Esophagus mucosa (tissue), 1 donor: Measurements from ENCODE around the gene GPC5. TPM values are rescaled to one million over a fixed set of nuclear protein-coding genes. Genes with fewer than 3 reads are reported as not detected.
"Not testable (repeated sequence)": the region's sequence is repeated elsewhere in the genome, so short reads cannot be mapped to it uniquely, and the experiment has no call there.

ENCODE experiments used
- ATAC-seq: fragments of 200-7000 bp; cut with Tn5 transposase; one replicate; pipeline ENCODE4 v1.9.1; 2020
- total RNA-seq: library from RNA; stranded (reverse); gene quantifications from one replicate; pipeline ENCODE4 v1.2.4, GENCODE V29; 2023
- donor health status: DM: yes; HTN: yes; CAD: no.

Gene GPC5
- total RNA-seq, 1 donor from 2014 or later, result not detected

DNA sequence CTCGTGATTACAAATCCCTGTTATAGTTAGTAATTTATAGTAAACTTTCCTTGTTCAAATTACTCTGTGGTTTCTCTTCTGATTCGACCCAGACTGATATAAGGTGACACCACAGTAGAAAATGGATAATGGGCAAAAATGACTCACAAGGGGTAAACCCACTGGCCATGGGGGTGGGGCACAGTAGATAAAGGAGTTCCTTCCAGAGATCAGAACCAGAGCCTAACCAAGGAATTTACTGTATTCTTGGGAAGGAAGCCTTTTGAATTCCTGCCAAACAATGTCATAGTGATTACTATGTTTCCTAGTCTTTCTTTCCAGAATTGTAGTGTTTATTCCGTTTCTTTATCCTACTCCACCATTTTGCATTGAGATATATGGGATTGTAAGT is 29.0 kb upstream of the GPC5 start:
- no peak for ATAC-seq

DNA sequence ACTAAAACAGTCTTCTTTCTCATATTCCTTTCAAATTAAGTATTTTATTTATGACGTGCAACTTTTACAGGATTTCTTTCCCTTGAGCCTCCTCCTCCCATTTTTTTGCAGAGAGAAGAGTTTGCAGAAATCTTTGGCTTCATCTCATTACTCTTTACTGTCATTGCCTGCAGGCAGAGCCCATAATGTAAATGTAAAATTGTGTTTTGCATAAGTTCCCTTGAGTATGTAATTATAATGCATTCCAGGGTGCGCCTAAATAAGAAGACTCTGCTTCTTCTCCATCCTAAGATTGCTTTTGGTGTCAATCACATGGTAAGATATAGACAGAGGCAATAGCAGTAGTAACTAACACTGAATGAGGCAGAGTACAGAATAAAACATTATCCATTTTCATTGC is 27.9 kb upstream of the GPC5 start:
- ATAC-seq, result no peak

DNA sequence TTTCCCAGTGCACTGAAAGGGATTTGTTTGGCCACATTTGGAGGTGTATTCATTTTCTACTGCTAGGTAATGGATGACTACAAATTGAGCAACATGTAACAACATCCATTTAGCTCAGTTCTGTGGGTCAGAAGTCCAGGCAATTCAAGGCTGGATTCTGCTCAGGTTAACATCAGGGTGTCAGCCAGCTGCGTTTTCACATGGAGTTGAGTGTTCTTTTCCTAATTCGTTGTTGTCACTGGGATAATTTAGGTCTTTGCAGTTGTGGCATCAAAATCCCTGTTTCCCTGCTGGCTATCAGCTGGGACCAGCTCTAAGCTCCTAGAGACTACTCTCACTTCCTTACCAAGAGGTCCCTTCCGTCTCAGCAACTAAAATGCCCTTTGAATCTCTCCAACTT is 25.5 kb upstream of the GPC5 start:
- ATAC-seq, result no peak

GRCh38 chr13:91375116-91375729 is 23.2 kb upstream of the GPC5 start:
- ATAC-seq, result peak; percentile 55

- ATAC-seq, result no peak
Measured at GRCh38 chr13:91381371-91381770, 17.1 kb upstream of the GPC5 start.

- ATAC-seq, result no peak
Measured at GRCh38 chr13:91383836-91384235, 14.6 kb upstream of the GPC5 start.

- ATAC-seq, result no peak
Measured at GRCh38 chr13:91384896-91385295, 13.5 kb upstream of the GPC5 start.

DNA sequence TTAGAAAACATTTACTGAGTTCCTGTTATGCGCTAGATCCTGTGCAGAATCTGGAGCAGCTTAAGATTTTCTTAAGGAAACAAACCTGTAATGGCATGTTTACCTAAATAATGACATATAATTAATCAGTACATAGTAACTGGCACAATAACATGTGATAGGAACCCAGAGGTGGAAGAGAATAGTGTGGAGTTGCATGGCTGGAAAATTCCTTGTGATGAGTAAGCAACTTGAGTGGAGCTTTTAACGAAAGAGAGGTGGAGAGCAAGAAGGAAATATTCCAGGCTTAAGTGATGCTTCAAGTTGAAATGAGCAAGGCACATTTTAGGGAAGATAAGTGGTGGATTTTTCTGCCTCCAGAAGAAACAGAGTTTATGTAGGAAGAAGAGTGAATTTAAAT is 9.2 kb upstream of the GPC5 start:
- ATAC-seq, result no peak

DNA sequence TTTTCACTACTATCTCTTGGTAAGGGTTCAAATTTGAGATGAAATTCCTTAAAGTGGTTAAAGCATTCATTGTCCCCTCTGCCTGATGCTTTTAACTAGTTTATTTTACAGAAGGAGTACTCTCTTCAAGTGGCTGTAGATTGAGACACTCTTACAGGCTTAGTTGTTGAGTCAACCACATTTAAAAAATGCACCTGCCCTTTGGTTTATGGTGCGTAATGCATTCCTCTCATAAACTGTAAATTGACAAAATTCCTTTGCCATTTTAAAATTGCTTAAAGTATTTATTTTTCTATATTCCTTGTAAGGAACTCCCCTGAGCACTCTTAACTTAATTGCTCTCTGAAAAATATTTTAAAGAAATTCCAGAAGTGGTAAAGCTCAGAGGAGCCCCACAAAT is 826 bp upstream of the GPC5 start:
- ATAC-seq, result no peak

- peak; percentile 7 for ATAC-seq
Measured at GRCh38 chr13:91399189-91400062, 1.0 kb downstream of the GPC5 start.

DNA sequence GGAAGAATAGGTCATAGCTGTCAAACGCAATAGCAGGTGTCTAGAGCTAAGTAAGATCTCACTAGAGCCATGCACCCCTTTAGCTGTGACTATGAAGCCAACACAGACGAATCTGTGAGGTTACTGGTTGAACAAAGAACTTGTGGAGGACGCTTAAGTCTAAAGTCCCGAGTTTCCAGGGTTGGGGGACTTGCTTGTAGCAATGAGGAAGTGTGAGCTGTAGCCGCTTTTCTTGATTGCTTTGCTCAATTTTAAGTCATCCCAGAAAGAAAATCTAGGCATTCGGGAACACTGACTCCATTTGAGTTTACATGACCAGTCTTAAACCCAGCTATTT is 1.6 kb downstream of the GPC5 start:
- no peak for ATAC-seq

DNA sequence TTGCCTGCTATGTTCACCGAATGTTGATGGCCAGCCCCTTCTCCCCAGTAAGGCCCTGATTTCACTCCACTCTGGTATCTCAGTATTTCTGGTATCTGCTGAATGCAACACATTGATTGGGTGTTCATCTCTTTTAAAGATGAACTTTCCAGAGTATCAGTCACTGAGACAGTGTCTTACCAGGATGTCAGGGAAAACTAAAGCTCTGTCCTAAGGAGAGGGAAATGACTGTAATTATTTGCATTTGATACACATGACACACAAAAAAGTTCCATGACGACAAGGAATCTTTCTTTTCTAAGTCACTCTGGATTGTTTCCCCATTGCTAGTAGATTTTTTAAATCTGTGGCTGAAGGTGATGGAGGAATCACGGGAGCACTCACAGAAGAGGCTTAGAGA is 2.2 kb downstream of the GPC5 start:
- no peak for ATAC-seq

GRCh38 chr13:91401920-91402319 is 3.5 kb downstream of the GPC5 start:
- ATAC-seq, result no peak

- no peak for ATAC-seq
Measured at GRCh38 chr13:91405240-91405639, 6.8 kb downstream of the GPC5 start.

- no peak for ATAC-seq
Measured at GRCh38 chr13:91406619-91407018, 8.2 kb downstream of the GPC5 start.

- no peak for ATAC-seq
Measured at GRCh38 chr13:91408971-91409370, 10.6 kb downstream of the GPC5 start.

- not testable (repeated sequence) for ATAC-seq
Measured at GRCh38 chr13:91416579-91416978, 18.2 kb downstream of the GPC5 start.

DNA sequence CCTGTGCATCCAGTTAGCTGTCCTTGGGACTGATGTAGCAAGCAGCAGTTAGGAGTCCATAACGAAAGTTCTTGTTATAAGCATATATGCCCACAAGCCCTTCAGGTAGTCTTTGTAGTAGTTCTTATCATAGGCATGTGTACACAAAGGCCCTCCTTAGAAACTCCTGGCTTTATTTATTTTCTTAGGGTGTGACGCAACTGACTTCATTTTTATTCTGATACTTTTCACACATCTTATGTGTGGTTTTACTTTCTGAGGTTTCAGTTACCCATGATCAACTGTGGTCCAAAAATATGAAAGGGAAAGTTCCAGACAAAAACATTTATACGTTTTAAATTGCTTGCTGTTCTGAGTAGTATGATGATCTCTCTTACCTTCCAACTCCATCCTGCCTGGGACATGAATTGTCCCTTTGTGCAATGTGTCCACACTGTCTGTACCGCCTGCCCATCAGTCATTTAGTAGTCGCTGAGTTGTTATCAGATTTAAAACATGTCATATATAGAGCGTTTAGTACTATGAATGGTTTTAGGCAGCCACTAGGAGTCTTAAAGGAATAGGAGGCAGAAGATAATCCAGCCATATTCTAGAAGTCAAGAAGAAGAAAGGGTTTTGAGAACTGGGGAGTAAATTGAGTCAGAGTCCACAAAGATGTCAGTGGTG is 19.4 kb downstream of the GPC5 start:
- ATAC-seq, result no peak

- ATAC-seq, result no peak
Measured at GRCh38 chr13:91426913-91427312, 28.5 kb downstream of the GPC5 start.

GRCh38 chr13:91438674-91439073 is 40.3 kb downstream of the GPC5 start:
- not testable (repeated sequence) for ATAC-seq

DNA sequence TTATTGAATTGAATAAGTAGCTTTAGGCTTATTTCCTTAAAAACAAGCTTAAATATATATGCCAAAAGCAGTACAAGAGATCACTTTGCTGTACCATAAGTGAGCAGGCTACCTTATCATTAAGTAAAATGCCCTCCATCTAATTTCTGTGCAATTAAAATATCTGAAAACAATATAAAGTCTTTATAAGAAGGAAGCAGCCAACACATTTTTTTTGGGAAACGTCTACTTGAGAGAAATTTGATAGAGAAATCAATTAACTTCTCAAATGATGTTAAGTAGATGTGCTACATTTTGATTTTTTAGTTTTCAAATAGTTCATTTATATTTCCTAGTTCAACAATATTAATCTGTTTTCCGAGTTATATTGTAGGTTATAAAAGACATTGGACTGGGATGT is 52.5 kb downstream of the GPC5 start:
- no peak for ATAC-seq

GRCh38 chr13:91454666-91455065 is 56.2 kb downstream of the GPC5 start:
- no peak for ATAC-seq

GRCh38 chr13:91456837-91457236 is 58.4 kb downstream of the GPC5 start:
- ATAC-seq, result no peak

DNA sequence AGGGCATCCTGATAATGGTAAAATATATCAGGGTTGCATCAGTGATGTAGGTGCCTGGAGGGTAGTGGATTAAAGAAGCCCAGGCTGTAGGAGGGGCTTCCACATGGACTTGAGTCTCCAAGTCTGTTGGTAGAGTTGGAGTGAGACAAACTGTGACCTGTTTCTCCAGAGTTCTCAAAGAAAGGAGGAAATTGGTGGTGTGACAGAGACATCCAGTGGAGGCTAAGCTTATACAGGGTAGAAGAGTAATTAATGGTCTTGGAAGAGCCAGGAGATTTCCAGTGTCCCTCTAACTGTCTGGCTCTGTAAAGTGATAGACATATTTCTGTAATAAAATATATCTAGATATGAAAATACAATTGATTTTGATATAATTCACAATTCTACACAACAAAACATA is 61.1 kb downstream of the GPC5 start:
- ATAC-seq, result no peak
